HCT116 (cell line): Measurements from ENCODE around the gene CTSE. TPM values are rescaled to one million over a fixed set of nuclear protein-coding genes. Genes with fewer than 3 reads are reported as not detected.

Source experiments
- ATAC-seq: fragments of 200-7000 bp; cut with Tn5 transposase; 2 replicates; pipeline ENCODE4 v1.9.1; 2020; ENCODE audit warnings: mild to moderate bottlenecking, moderate library complexity
- BruUV-seq: library from RNA; stranded (reverse); fragments of 400-500 nt; replicated peaks from 2 replicates; lab custom pipeline; 2021; lab: Mats Ljungman, UMichigan
- CTCF ChIA-PET: fragments of 300-600 bp; sonication (Branson Sonifier 250); formaldehyde crosslinking; loops from one replicate; lab custom pipeline; 2021; ENCODE audit warnings: antibody characterized with exemption; lab: Charles Lee
- POLR2A ChIA-PET: fragments of 300-600, 350-600 bp; sonication (Branson Sonifier 250); formaldehyde crosslinking; loops from one replicate; lab custom pipeline; 2021; ENCODE audit warnings: antibody characterized with exemption; lab: Charles Lee
- RAD21 ChIA-PET, 2 experiments: fragments of 300-600 bp; sonication (Branson Sonifier 250); formaldehyde crosslinking; loops; one replicate each; lab custom pipeline; 2023; ENCODE audit warnings: low total read pairs in 2 of 2; ENCODE audit not compliant: uncharacterized antibody in 2 of 2, unreplicated experiment in 2 of 2, low non-redundant PET in 1 of 2; lab: Charles Lee
- DNase-seq: peaks from one replicate; pipeline ENCODE4 v3.0.0-alpha.2; 2010; ENCODE audit warnings: low read depth, low spot score
- H2AFZ ChIP-seq: fragments of 200-600 bp; shearing (Covaris generic), sonication (generic); 2 replicates; pipeline ENCODE4 v1.6.1; 2017; ENCODE audit warnings: low read depth, mixed run types, mixed read lengths, antibody characterized with exemption, low read length; ENCODE audit not compliant: poor library complexity, severe bottlenecking
- H3K27ac ChIP-seq: 2 replicates; pipeline ENCODE4 v1.5.1; 2012; ENCODE audit warnings: low read depth, low read length
- H3K27me3 ChIP-seq: fragments of 200-600 bp; sonication (generic); 2 replicates; pipeline ENCODE4 v1.6.1; 2016; ENCODE audit warnings: mixed run types, low read length, mixed read lengths; ENCODE audit not compliant: insufficient read depth
- H3K36me3 ChIP-seq, 2 experiments: fragments of 200-500 bp in 1 of 2; fragments of 200-600 bp in 1 of 2; sonication (Bioruptor generic) in 1 of 2; sonication (generic) in 1 of 2; 2 replicates each; pipeline versions ENCODE4 v1.5.1 to v1.6.1; 2014 to 2016; ENCODE audit warnings: low read length in 2 of 2, inconsistent platforms in 1 of 2, mixed read lengths in 1 of 2, mixed run types in 1 of 2; ENCODE audit not compliant: insufficient read depth in 2 of 2, control insufficient read depth in 1 of 2
- H3K4me1 ChIP-seq, 2 experiments: fragments of 200-600 bp in 1 of 2; sonication (generic) in 1 of 2; 2 replicates each; pipeline versions ENCODE4 v1.5.1 to v1.6.1; 2012 to 2017; ENCODE audit warnings: low read length in 2 of 2, inconsistent platforms in 1 of 2, mild to moderate bottlenecking in 1 of 2, mixed read lengths in 1 of 2, mixed run types in 1 of 2, moderate library complexity in 1 of 2; ENCODE audit not compliant: insufficient read depth in 2 of 2, control insufficient read depth in 1 of 2
- H3K4me2 ChIP-seq: fragments of 200-600 bp; sonication (generic); 2 replicates; pipeline ENCODE4 v1.6.1; 2017; ENCODE audit warnings: mixed run types, low read length, mixed read lengths
- H3K4me3 ChIP-seq, 2 experiments: fragments of 200-600 bp in 1 of 2; sonication (generic) in 1 of 2; replicated peaks in 1 of 2; 2 replicates each; pipeline ENCODE4 v1.5.1; 2011 to 2016; ENCODE audit warnings: low read length in 2 of 2, control low read depth in 1 of 2, low read depth in 1 of 2, mild to moderate bottlenecking in 1 of 2, mixed read lengths in 1 of 2, mixed run types in 1 of 2
- H3K79me2 ChIP-seq: fragments of 200-600 bp; sonication (generic); 2 replicates; pipeline ENCODE4 v1.6.1; 2017; ENCODE audit warnings: mild to moderate bottlenecking, mixed run types, low read length, moderate library complexity, mixed read lengths; ENCODE audit not compliant: insufficient read depth
- H3K9ac ChIP-seq: fragments of 200-600 bp; sonication (generic); 2 replicates; pipeline ENCODE4 v1.6.1; 2016; ENCODE audit warnings: low read length, mixed read lengths
- H3K9me2 ChIP-seq: fragments of 200-600 bp; sonication (generic), shearing (Covaris generic); 2 replicates; pipeline ENCODE4 v1.6.1; 2017; ENCODE audit warnings: mixed run types, mild to moderate bottlenecking, moderate library complexity; ENCODE audit not compliant: insufficient read depth
- H3K9me3 ChIP-seq, 2 experiments: fragments of 200-500 bp in 1 of 2; fragments of 200-600 bp in 1 of 2; sonication (Bioruptor generic) in 1 of 2; sonication (generic) in 1 of 2; 2 replicates each; pipeline ENCODE4 v1.6.1; 2014 to 2017; ENCODE audit warnings: low read length in 2 of 2, mixed read lengths in 2 of 2, inconsistent platforms in 1 of 2, low read depth in 1 of 2, mild to moderate bottlenecking in 1 of 2, mixed run types in 1 of 2, moderate library complexity in 1 of 2; ENCODE audit not compliant: control insufficient read depth in 1 of 2, insufficient read depth in 1 of 2
- H4K20me1 ChIP-seq: fragments of 200-600 bp; sonication (generic), shearing (Covaris generic); 2 replicates; pipeline ENCODE4 v1.6.1; 2017; ENCODE audit warnings: mixed run types, mild to moderate bottlenecking, moderate library complexity; ENCODE audit not compliant: insufficient read depth
- ELF1 ChIP-seq: IDR thresholded peaks from 2 replicates; pipeline ENCODE4 v1.6.1; 2012; ENCODE audit warnings: low read depth, borderline replicate concordance
- EZH2 ChIP-seq: fragments of 200-600 bp; sonication (generic); IDR thresholded peaks from 2 replicates; pipeline ENCODE4 v1.6.1; 2017; ENCODE audit warnings: antibody characterized with exemption, mixed run types
- JUND ChIP-seq: IDR thresholded peaks from 2 replicates; pipeline ENCODE4 v1.6.1; 2012
- POLR2AphosphoS5 ChIP-seq: IDR thresholded peaks from 2 replicates; pipeline ENCODE4 v1.6.1; 2011; ENCODE audit warnings: mild to moderate bottlenecking, low read depth, low read length, moderate library complexity
- TCF7L2 ChIP-seq: IDR thresholded peaks from 2 replicates; pipeline ENCODE4 v1.7.0; 2011; ENCODE audit warnings: borderline replicate concordance, inconsistent platforms; ENCODE audit not compliant: insufficient read depth, insufficient read length; ENCODE audit errors: extremely low read depth
- YY1 ChIP-seq: IDR thresholded peaks from 2 replicates; pipeline ENCODE4 v1.6.1; 2011; ENCODE audit warnings: low read length, low read depth, moderate library complexity, mild to moderate bottlenecking; ENCODE audit not compliant: insufficient replicate concordance; ENCODE audit errors: extremely low read depth
- intact Hi-C: fragments of 100-400 bp; cut with micrococcal nuclease; formaldehyde crosslinking; loops from 2 replicates; pipeline ENCODE4 v1.10.0; 2022
- total RNA-seq: library from RNA; stranded (reverse); gene quantifications from one replicate; pipeline ENCODE4 v1.2.1, GENCODE V29; 2021; ENCODE audit not compliant: unreplicated experiment
- TF ChIP-seq, protein P1 (sequence below): IDR thresholded peaks from 2 replicates; pipeline ENCODE4 v1.6.1; 2011; ENCODE audit warnings: mild to moderate bottlenecking, low read length, moderate library complexity; ENCODE audit not compliant: insufficient replicate concordance; ENCODE audit errors: extremely low read depth
- TF ChIP-seq, protein P2 (sequence below): IDR thresholded peaks from 2 replicates; pipeline ENCODE4 v1.6.1; 2012

The CTSE gene
- total RNA-seq, 1 experiment from 2014 or later = 0.12 TPM

- Histone ChIP-seq H3K4me1 (peaks cover 0 to 8% of the 10 kb centered on the region in 2 experiments; a peak in 2 of 4 replicates), H2AFZ (no peak overlapping the region), H3K36me3 (no peaks in the 10 kb centered on the region), H3K79me2 (no peaks in the 10 kb centered on the region), H3K9me2 (no peaks in the 10 kb centered on the region; the same call in 1 of the 2 replicates), H4K20me1 (no peaks in the 10 kb centered on the region), H3K27ac (no peak overlapping the region), H3K9ac (no peak overlapping the region), H3K4me2 (no peak overlapping the region), H3K4me3 (no peak overlapping the region), H3K27me3 (no peaks in the 10 kb centered on the region), H3K9me3 (no peaks in the 10 kb centered on the region)
- intact Hi-C loops = no loop called here
- ATAC-seq (no peak), DNase-seq (no peak)
- ChIA-PET RAD21 (no interaction called here), CTCF (interaction anchor here (1.1 to 1.2 kb wide), 2 partner anchors 13 to 117 kb away, joined by 4 to 6 read pairs; no protein-coding TSS in a partner anchor), POLR2A (no interaction called here)
- no TSS peak for BruUV-seq
- no peak for TF ChIP-seq EZH2
- TF ChIP-seq, protein P1, sequence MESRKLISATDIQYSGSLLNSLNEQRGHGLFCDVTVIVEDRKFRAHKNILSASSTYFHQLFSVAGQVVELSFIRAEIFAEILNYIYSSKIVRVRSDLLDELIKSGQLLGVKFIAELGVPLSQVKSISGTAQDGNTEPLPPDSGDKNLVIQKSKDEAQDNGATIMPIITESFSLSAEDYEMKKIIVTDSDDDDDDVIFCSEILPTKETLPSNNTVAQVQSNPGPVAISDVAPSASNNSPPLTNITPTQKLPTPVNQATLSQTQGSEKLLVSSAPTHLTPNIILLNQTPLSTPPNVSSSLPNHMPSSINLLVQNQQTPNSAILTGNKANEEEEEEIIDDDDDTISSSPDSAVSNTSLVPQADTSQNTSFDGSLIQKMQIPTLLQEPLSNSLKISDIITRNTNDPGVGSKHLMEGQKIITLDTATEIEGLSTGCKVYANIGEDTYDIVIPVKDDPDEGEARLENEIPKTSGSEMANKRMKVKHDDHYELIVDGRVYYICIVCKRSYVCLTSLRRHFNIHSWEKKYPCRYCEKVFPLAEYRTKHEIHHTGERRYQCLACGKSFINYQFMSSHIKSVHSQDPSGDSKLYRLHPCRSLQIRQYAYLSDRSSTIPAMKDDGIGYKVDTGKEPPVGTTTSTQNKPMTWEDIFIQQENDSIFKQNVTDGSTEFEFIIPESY = no peak
Observed at GRCh38 chr1:205989786-205990185, 33.9 kb downstream of the CTSE start.

- RAD21 ChIA-PET = no interaction called here
- intact Hi-C loops = no loop called here
Observed at GRCh38 chr1:205988585-205988995, 35.1 kb downstream of the CTSE start.

More at GRCh38 chr1:205988585-205988995, 35.1 kb downstream of the CTSE start:
- no peaks in the 10 kb centered on the region; the same call in 1 of the 2 replicates for H3K9me2 ChIP-seq
- H3K9me3 ChIP-seq = no peaks in the 10 kb centered on the region
- no peaks in the 10 kb centered on the region for H4K20me1 ChIP-seq
- TF ChIP-seq POLR2AphosphoS5 = no peak
- TF ChIP-seq JUND = no peak
- TF ChIP-seq, protein P2, sequence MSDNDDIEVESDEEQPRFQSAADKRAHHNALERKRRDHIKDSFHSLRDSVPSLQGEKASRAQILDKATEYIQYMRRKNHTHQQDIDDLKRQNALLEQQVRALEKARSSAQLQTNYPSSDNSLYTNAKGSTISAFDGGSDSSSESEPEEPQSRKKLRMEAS = no peak
- no peak for TF ChIP-seq TCF7L2
- no peak for TF ChIP-seq ELF1
- TF ChIP-seq YY1 = no peak
- TF ChIP-seq, protein P1 = no peak
- no peak for TF ChIP-seq EZH2
- H3K4me3 ChIP-seq = no peak overlapping the region
- H3K4me2 ChIP-seq = no peak overlapping the region
- no peak overlapping the region for H3K27ac ChIP-seq
- no peak overlapping the region for H3K9ac ChIP-seq
- ATAC-seq (no peak; the same call in 1 of the 2 replicates), DNase-seq (no peak)
- H3K79me2 ChIP-seq = no peaks in the 10 kb centered on the region
- POLR2A ChIA-PET = no interaction called here
- H2AFZ ChIP-seq = no peak overlapping the region
- CTCF ChIA-PET = no interaction called here
- no TSS peak for BruUV-seq
- no peaks in the 10 kb centered on the region for H3K27me3 ChIP-seq
- peaks cover 3 to 18% of the 10 kb centered on the region in 2 experiments for H3K4me1 ChIP-seq
- H3K36me3 ChIP-seq = no peaks in the 10 kb centered on the region
